Kasumi-1 (cell line): ENCODE measurements around the gene SCAMP3.
"Not testable (repeated sequence)": the region's sequence is repeated elsewhere in the genome, so short reads cannot be mapped to it uniquely, and the experiment has no call there.

Experiments used
- DNase-seq, 2 experiments: peaks; one replicate each; lab custom pipeline; 2025; lab: John Stamatoyannopoulos, UW

Gene SCAMP3

DNA sequence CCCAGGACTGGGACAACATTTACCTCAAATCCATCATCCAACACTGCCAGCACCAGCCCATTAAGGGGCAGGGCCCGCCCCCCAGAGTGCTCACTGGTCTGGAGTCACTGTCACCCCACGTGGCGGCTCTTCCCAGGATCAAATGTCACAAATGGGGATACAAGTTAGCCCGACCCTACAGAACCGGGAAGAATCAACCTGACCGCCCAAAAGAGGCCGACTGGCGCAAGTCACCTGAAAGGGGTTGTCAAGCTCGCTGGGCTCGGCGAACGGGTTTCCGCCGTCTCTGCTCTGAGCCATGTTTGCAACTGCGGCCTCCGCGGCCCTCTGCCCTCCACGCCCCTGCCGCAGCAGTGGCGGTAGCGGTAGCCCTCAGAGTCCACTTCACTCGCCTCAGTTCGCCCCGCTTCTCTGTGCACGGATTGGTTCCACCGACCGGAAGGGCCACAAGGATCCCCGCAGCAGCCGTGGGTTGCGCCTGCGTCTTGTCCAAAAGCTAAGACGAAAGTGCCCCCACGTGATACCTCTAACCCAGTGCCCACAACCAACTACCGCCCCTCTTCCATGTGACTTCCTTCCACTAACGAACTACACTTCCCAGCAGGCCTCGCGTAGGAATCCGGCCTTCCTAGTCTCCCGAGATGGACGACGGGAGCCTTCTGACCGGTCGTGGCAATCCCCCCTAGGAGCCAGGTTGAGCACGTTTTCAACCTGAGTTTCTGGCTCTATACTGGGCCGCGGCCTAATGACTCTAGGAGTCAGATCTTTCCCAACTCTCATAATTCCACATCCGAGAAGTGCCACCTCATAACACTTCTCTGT lies at the start of gene SCAMP3:
Gene SCAMP3, minus strand, starts transcription at position 509 of the 822 bp plus-strand sequence. Its CDS starts 209 bp downstream, at position 300.
- peak; percentile 98 to 99 for DNase-seq

DNA sequence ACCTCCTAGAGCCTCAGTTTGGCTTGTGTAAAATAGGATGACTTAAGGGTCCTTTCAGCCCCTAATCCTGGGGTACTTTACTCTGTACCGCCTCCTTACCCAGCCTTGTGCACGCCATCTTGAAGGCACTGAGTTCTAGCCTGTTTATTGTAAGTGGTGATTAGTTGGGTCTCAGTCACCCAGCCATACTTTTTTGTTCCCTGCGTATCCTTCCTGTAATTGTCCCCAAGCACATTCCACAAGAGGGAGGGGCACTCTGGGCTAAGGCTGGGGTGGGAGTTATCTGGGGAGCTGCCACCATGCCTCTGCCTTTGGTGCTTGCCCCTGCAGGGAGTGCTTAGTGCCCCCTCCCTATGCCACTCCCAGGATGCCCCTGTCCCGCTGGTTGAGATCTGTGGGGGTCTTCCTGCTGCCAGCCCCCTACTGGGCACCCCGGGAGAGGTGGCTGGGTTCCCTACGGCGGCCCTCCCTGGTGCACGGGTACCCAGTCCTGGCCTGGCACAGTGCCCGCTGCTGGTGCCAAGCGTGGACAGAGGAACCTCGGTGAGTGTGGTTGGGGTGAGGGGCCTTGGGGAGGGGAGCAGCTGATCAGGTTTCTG lies 47.4 kb upstream of the SCAMP3 start:
- peak in 1 of 2 experiments; percentile 20 for DNase-seq

DNA sequence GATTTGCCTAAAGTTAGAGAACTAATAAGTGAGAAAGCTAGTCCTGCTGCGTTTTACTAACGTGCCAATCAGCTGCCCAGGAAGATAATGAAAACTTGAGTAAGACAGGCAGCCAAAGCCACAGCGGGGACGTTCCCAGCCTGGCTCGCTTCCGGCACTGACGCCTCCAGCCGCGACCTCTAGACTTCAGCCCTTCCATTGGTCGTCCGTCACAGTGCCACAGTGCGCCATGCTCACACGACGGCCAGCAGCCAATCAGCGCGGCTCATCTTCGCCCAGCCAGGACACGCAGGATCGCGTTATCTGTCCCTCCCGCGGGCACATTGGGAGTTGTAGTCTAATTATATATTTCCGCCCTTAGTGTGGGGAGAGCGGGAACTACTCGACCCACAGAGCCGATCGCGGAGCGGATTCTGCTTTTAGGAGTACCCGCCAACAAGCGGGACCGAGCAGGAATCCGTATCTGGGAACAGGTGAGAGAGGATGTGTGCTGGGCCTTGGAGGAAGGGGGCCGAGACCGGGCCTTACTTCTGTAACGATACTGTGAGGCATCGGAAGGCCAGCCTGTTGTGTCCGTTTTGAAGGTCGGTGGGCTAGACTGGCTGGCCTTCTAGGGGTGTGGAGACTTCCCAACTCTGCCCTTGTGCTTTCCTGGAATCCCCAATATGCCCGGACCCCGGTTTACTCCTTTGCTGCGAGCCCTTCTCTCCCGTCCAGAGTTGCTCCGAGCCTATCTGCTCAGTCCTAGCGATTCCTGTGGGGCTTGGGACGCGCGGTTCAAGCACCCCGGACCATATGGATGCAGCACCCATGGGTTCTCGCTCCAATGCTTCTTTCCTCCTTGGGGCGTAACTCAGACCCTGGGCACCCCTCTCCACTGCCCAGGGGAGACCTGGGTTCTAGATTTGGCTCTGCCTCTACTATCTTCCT lies 46.6 kb upstream of the SCAMP3 start, which contains the start of gene FDPS:
Gene FDPS, plus strand, starts transcription at position 374 of the 930 bp plus-strand sequence. CDS start 924 bp downstream, outside the sequence.
- peak; percentile 98 to 99 for DNase-seq

DNA sequence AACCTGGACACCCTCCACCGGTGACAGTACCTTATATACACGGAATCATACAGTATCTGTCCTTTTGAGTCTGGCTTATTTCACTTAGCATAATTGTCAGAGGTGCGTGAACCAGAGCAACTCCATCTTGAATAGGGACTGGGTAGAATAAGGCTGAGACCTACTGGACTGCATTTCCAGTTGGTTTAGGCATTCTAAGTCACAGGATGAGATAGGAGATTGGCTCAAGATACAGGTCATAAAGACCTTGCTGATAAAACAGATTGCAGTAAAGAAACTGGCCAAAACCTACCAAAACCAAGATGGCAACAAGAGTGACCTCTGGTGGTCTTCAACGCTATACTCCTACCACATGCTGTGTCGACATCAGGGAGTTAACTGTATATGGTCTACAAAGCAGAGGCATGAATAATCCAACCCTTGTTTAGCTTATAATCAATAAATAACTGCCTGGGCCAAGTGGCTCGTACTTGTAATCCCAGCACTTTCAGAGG lies 45.1 kb upstream of the SCAMP3 start:
- DNase-seq = peak; percentile 46 to 68

DNA sequence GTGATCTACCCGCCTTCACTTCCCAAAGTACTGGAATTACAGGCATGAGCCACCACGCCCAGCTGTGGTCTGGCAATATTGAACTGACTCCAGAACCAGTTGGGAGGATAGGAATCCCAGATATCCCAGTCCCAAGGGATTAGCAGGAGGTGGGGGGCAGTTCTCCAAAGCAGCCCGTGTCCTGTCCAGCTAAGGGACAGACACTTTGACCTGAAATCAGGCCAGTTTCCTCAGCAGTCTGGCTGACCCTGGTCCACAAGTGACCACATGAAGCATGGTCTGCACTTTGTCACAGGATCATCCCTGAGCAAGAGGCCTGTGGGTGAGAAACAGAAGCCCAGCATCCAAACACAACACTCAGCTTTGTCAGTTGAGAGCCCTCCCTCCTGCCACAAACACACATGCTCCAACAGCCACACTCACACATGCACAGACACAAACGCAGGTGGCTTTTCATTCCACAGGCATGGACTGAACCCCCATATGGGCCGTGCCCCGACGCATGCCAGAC lies 43.8 kb upstream of the SCAMP3 start:
- DNase-seq = no peak

DNA sequence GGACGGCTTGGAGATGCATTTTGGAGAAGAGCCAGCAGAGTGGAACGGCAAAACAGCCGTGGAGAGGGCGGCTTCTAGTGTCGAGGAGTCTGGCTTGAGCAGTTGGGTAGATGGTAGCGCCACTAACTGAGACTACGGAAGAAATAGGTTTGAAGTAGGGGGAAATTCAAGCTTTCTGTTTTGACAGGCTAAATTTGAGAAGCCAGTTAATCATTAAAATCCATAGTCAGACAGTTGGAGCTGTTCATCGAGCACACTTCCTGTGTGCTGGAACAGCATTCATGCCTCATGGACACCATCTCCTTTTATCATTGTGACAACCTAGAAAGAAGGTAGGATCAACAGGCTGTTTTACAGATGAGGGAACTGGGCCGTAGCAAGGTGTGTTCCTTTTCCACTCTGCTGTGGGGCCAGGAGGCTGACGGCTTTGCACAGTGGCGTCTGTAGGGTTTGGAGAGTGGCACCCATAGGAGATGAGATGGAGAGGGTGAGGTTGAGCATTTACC lies 42.5 kb upstream of the SCAMP3 start:
- DNase-seq = no peak

DNA sequence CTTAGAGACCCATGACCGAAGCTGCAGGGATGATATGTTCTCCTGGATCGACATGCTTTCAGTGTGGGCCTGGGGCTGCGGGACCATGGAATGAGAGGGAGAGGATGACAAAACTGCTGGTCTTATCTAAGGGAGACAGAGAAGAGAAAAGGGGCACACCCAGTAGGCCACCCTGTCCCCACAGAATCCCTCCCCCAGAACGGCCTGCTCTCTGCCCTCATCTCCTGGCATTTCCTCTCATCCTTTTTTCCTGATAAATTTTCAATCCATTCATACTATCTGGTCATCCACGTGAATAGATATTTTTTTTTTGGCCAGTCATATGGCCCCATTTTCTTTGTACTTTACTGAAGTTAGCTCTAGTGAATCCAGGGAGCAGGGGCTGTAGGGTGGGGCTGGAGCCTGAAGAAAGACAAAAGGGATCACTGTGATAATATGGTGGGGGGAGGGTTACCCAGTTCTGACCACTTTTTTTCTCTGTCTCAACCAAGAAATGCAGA lies 39.2 kb upstream of the SCAMP3 start, which contains the start of gene PKLR:
Gene PKLR, minus strand, starts transcription at position 97 of the 500 bp plus-strand sequence. Its CDS starts 43 bp downstream, at position 54.
- DNase-seq = no peak

DNA sequence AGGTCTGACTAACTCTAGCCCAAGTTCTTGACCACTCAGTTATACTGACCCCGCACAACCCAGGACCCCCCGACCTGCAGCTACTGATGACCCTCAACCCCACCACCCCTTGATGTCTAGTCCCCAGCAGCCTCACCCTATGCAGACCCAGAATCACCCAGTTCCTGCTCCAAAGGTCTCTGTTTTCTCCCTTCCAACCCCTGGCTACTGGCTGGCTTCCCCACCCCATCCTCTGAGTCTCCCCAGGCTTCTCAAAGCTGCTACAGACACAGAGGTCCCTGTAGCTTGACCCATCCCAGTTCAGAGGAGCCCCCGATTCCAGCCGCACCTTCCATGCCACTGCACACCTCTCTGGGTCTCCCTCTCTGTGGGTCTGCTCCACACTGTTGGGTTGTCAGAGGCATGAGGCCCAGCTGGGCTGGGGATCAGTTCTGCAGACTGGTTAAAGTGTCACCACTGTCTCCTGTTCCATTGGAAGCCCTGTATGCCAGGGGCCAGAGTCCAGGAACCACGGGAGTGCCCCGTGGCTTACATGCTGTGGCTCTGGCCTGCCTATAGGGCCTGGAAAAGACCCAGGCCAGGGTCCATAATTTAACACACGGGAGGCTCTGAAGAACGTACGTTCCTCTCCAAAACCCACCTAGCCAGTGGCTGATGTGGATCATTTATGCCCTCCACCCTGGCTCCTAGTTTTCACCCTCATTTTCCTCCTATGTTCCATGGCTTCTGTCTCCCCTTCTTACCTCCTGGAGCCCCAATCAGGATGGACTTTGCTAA lies 38.6 kb upstream of the SCAMP3 start:
- DNase-seq = no peak

DNA sequence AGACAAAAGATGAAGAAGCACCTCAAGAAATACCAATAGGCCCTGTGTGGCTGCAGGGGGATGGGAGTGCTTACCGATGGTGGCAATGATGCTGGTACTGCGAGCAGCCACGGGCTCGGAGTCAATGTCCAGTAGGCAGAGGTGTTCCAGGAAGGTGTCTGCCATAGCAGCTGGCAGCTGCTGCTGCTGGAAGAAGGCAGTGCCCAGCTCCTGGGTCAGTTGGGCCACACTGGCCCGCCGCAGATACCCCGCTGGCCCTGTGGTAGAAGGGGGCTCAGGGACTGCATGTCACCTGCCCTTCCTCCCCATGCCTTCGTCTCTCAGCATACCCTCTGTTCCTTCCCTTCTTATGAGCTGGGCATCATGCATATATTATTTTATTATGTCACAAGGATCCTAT lies 37.9 kb upstream of the SCAMP3 start:
- DNase-seq = no peak

DNA sequence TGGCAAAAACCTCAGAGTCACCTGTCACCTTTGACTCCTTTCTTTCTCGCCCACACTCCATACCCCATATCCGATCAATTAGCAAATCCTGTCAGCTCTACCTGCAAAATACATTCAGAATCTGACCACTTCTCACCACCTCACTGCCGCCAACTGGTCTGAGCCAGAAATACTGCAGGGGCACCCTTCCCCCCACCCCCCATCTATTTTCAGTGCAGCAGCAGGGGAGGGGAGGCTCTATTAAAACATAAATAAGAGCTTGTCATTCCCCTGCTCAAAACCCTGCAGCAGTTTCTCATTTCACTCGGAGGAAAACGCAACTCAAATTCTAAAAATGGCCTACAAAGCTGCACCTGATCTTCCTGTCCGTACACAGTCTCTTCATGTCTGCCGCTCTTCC lies 35.2 kb upstream of the SCAMP3 start:
- no peak for DNase-seq

DNA sequence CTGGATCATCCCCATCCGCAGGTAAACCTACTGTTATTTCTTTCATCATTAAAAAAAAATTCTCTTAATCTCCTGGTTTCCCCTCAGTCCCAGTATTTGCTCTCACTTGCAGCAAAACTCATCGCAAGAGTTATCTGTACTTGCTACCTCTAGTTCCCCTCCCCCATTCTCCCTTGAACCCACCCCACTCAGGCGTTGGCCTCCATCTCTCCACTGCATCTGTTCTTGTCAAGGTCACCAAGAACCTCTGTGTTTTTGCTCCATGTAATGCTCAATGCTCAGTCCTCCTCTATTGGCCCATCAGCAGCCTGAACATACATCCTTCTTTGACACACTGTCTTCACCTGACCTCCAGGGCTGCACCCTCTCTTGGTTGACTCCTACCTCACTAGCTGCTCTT lies 34.5 kb upstream of the SCAMP3 start:
- DNase-seq = no peak

DNA sequence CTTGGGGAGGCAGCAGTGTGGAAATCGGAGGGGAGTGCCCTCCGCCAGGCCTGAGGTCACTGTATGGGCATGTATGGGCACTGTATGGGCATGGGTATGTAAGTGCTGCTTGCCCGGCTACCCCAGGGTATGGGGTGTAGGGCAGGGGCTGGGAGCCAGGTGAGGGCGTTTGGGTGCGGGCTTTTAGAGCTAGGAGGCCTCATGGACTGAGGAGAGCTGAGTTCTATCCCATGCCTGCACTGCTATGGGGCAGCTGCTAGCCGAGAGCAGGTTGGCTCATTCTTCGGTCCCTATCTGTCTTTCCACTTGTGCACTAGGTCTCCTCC lies 33.7 kb upstream of the SCAMP3 start:
- no peak for DNase-seq

DNA sequence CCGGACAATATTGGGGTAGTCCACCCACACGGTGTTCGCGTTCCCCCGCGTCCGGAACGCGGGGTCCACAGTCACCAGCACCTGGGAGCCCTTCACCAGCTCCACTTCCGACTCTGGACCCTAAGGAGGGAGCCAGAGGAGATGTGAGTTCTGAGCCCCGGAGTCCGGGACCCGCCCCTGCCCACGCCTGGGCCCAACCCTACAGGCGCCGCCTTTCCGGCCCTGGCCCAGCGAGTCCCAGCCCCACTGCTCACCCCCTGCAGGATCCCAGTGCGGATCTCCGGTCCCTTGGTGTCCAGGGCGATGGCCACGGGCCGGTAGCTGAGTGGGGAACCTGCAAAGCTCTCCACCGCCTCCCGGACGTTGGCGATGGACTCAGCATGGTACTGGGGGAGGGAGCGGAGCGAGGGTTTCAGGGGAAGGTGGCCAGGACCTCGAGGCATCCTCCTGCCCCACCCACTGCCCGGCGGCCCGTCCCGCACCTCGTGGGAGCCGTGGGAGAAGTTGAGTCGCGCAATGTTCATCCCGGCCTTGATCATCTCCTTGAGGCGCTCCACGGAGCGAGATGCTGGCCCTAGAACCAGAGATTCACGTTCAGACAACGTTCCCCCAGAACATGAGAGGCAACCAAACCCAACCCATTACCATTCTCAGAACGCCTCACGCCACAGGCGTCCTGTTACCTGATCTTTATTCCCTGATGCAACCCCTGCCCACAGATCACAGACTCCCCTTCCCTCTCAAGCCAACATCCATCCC lies 33.2 kb upstream of the SCAMP3 start:
- no peak for DNase-seq

DNA sequence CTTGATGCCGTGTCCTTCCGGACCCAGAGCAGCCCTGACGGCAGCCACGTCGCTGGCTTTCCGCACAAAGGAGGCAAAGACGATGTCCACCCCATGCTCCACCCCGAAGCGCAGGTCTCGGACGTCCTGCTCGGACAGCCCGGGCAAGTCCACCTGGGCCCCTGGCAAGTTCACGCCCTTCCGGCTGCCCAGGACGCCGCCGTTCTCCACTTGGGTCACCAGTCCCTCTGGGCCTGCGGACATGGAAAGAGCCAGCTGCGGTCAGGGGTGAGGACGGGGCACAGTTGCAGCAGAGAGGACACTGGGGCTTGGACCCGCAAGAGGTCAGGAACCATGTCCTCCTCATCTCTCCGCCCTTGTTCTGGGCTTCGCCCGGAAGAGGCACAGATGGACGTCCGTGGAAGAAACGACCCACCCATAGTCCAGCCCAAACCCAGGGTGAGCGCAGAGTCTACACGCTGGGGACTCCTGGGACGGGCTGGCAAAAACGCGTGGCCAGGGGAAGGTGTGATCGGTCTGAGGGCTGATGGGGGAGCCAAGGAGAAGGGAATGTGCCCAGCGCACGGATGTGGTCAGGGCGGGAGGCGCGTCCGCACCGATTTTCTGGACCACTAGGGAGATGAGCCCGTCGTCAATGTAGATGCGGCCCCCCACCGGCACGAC lies 32.5 kb upstream of the SCAMP3 start:
- DNase-seq = no peak

DNA sequence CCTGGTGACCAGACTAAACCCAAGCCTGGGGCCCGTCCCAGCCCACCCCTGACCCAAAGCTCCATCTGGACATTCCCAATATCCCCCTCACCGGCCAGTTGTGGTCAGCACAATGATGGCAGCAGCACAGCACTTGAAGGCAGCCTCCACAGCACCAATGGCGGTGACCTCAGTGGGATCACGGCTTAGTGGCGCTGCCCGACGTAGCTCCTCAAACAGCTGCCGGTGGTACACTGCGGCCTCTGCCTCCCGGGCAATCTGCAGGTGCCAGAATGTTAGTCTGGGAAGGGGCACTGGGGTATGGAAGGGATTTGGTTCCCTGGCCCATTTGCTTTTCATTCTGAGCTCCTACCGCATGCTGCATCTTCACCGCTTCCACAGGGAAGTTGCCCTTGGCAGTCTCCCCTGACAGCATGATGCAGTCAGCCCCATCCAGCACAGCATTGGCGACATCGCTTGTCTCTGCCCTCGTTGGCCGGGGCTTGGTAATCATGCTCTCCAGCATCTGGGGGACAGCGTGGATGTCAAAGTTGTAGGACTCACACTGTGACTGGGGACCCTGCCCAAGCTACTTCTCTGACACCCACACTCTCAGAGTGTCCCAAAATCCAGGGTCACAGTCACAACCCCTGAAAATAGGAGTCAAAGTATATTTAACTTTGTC lies 31.1 kb upstream of the SCAMP3 start:
- DNase-seq = no peak

DNA sequence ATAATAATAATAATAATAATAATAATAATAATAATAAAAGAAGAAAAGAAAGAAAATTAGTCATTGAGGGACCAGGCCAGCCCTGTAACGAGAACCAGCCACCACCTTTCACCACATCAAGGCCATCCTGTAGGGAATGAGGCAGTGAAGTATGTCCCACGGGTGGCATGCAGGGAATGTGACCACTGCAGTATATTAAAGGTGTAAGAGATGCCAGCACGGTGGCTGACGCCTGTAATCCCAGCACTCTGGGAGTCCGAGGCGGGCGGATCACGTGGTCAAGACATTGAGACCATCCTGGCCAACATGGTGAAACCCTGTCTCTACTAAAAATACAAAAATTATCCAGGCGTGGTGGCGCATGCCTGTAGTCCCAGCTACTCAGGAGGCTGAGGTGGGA lies 28.8 kb upstream of the SCAMP3 start:
- DNase-seq = not testable (repeated sequence)

DNA sequence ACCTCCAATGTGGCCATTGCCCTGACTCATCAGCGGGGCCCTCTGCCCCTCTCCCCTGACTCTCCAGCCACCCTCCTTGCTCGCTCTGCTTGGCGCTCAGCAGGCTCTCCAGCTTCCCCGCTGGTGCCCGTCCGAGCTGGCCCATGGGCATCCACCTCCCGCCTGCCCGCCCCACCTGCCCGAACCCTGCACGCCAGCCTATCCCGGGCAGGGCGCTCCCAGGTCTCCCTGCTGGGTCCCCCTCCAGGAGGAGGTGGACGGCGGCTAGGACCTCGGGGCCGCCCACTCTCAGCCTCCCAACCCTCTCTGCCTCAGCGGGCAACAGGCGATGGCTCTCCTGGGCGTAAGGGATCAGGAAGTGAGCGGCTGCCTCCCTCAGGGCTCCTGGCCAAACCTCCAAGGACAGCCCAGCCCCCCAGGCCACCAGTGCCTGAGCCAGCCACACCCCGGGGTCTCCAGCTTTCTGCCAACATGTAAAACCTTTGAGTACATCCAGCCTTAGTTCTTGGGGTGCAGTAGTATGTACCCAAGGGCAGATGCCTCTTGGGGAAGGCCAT lies 25.9 kb upstream of the SCAMP3 start:
- no peak for DNase-seq

DNA sequence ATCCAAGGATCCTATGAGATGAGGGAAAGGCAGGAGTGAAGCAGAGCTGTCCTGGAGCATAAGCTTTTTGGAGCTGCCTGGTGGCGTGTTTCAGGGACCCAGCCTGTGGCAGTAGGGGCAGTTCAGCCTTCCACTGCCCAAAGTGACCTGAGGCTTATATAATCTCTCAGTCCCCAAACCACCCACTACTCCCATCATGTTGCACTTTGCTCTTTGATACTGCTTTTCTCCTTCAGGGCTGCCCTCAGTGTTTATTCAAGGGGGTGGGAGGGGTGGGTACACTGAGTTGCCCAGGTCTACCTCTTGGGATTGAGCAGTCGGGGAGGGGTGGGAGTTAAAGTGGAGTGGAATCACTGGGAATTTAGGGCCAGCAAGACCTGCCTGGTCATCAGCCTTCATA lies 24.4 kb upstream of the SCAMP3 start:
- no peak for DNase-seq

DNA sequence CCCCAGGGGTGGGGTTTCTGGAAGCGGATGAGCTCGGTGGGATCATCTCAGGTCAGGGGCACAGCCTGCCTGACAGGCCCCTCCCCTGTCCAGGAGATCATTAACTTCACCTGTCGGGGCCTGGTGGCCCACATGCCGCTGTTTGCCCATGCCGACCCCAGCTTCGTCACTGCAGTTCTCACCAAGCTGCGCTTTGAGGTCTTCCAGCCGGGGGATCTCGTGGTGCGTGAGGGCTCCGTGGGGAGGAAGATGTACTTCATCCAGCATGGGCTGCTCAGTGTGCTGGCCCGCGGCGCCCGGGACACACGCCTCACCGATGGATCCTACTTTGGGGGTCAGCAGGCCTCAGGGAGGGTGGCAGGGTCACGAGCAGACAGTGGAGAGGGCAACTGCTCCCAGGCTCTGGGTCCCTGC lies 23.5 kb upstream of the SCAMP3 start:
- no peak for DNase-seq
